A549 (cell line): ENCODE data around the gene ATP4A.
"Not testable (repeated sequence)": the region's sequence is repeated elsewhere in the genome, so short reads cannot be mapped to it uniquely, and the experiment has no call there.

Experiments used
- MYC ChIP-seq: IDR thresholded peaks from 2 replicates; pipeline ENCODE4 v1.6.1; 2012; ENCODE audit warnings: mild to moderate bottlenecking, inconsistent platforms, low read length, improper control_type of control experiment, borderline replicate concordance
- REST ChIP-seq: fragments of 200-600 bp; sonication (generic); IDR thresholded peaks from 2 replicates; pipeline ENCODE4 v1.6.1; 2016; ENCODE audit warnings: antibody characterized with exemption, mild to moderate bottlenecking, moderate library complexity

DNA sequence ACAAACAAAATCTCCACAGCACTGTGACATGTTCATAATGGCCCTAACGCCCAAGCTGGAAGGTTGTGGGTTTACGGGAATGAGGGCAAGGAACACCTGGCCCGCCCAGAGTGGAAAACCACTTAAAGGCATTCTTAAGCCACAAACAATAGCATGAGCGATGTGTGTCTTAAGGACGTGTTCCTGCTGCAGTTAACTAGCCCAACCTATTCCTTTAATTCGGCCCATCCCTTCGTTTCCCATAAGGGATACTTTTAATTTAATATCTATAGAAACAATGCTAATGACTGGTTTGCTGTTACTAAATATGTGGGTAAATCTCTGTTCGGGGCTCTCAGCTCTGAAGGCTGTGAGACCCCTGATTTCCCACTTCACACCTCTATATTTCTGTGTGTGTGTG, 43.7 kb upstream of the ATP4A start:
- TF ChIP-seq REST, MYC: not testable (repeated sequence)
